Measurements from ENCODE around the gene DLST.

DNA sequence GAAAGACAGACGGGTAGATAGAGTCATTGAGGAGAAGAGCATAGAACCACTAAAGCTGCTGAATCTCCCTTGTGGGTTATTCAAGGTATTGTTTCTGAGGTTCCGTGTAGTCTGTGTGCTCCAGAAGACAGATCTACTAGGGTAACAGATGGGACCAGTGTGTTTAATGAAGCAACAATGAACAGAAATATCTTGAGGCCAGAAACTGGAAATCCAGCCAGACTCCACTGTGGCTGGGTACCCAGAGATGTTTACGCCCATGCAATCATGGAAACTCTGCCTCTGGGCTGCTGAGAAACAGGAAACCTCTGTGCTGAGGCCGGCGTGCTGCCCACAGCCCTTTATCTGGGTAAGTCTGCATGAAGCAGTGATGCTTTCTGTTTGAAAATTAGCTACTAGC lies 14.0 kb upstream of the DLST start:
- TF ChIP-seq CTCF (IDR thresholded peaks at IDR 0.05; ENCODE audit: low read depth, low read length) = no peak
- no peak for TF ChIP-seq EZH2phosphoT487 (IDR thresholded peaks at IDR 0.05; ENCODE audit: low read depth)
